HG02798 (cell line): ENCODE data around the gene TMCO4.
A peak's percentile ranks its signal among the peaks of the same experiment; 100 is the strongest.
"Not testable (repeated sequence)": the region's sequence is repeated elsewhere in the genome, so short reads cannot be mapped to it uniquely, and the experiment has no call there.

Experiments used
- ATAC-seq: cut with Tn5 transposase; IDR thresholded peaks from one replicate; pipeline ENCODE4 v1.9.1; 2021; ENCODE audit warnings: mild to moderate bottlenecking; ENCODE audit not compliant: unreplicated experiment, poor library complexity

Gene TMCO4

GRCh38 chr1:19799230-19800075 is at the start of gene TMCO4:
TMCO4 (minus strand) TSS chr1:19799916; CDS start chr1:19780758, 19,158 bp downstream.
- peak; percentile 71 for ATAC-seq

- ATAC-seq, result not testable (repeated sequence)
Observed at GRCh38 chr1:19849307-19849706, 49.6 kb upstream of the TMCO4 start.

DNA sequence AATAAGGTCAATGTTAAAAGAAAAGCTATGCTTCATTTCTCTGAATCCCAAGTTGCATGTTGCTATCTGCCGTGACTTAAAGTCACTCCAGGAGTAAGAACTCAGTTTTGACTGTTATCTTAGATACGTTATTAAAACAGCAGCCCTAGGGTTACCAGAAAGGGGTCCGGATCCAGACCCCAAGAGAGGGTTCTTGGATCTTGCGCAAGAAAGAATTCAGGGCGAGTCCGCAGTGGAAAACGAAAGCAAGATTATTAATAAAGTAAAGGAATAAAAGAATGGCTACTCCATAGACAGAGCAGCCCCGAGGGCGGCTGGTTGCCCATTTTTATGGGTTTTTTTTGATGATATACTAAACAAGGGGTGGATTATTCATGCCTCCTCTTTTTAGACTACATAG is 47.6 kb upstream of the TMCO4 start:
- ATAC-seq, result not testable (repeated sequence)

GRCh38 chr1:19846338-19846737 is 46.6 kb upstream of the TMCO4 start:
- no peak for ATAC-seq

DNA sequence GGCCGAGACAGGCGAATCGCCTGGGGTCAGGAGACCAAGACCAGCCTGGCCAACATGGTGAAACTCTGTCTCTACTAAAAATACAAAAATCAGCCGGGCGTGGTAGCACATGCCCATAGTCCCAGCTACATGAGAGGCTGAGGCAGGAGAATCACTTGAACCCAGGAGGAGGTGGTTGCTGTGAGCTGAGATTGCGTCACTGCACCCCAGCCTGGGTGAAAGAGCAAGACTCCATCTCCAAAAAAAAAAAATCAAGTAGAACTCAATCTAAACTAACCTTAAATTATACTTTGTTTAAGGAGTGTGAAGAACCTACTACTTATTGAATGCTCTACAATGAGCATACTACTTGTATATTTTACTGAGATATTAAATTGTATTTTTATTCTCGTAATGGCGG is 45.8 kb upstream of the TMCO4 start:
- ATAC-seq, result no peak

DNA sequence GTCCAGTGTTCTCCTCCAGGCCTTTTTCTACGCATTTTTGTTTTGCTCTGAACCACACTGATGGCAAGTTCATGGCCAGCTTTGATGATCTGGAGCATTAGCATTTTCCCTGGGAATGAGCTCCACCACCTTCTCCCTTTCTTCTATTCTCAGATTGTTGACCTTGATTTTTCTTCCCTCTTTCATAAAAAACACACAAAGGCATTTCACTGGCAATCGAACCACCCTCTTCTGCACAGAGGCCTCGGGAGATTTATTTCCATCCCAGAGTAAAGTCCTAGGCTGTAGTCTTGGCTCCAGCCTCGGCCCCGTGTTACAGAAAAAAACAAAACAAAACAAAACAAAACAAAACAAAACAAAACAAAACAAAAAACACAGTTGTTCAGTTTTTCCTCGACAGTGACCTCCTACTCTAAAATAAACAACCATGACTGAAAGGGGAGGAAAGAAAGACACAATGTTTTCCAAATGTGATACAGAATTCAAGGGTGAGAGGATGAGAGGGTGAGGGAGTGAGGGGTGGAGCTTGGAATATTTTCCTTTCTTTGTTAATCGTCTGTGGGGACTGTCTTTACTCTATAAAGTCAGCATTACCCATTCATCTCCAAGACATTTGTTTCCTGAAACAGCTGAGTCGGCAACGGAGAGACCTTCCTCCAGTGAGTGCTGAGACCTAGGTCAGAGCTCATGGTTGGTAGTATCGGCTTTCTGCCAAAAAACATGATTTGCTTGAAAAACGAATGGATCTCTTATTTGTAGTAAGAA is 45.2 kb upstream of the TMCO4 start:
- ATAC-seq, result no peak

- ATAC-seq, result no peak
Observed at GRCh38 chr1:19840228-19840627, 40.5 kb upstream of the TMCO4 start.

DNA sequence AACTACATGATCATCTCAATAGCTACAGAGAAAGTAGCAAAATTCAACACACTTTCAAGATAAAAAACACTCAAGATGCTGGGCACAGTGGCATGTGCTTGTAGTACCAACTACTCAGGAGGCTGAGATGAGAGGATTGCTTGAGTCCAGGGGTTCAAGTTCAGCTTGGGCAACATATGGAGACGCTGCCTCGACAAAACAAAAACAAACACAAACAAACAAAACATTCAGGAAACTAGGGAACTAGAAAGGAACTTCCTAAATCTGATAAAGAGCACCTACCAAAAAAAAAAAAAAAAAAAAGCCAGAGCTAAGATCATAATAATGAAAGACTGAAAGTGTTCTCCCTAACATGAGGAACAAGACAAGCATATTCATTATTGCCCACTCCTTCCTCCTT is 38.1 kb upstream of the TMCO4 start:
- ATAC-seq, result no peak

DNA sequence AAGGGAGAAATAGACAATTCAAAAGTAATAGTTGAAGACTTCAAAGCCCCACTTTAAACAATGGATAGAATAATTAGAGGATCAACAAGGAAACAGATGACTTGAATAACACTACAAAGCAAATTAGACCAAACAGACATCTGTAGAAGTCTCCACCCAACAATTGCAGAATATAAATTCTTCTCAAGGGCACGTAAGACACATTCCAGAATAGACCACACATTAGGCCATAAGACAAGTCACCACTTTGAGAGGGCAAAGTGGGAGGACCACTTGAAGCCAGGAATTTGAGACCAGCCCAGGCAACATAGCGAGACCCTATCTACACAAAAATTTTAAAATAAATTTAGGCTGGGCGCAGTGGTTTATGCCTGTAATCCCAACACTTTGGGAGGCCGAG is 35.9 kb upstream of the TMCO4 start:
- ATAC-seq, result no peak

- no peak for ATAC-seq
Observed at GRCh38 chr1:19831441-19831840, 31.7 kb upstream of the TMCO4 start.

DNA sequence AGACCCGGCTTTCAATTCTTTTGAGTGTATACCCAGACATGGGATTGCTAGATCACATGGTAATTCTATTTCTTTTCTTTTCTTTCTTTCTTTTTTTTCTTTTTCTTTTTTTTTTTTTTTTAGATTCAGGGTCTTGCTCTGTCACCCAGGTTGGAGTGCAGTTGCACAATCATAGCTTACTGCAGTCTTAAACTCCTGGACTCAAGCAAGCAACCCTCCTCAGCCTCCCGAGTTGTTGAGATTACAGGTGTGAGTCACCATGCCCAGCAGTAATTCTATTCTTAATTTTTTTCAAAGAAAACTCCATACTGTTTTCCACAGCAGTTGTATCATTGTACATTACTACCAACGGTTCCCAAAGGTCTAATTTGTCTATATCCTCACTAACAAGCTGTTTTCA is 28.8 kb upstream of the TMCO4 start:
- no peak for ATAC-seq

DNA sequence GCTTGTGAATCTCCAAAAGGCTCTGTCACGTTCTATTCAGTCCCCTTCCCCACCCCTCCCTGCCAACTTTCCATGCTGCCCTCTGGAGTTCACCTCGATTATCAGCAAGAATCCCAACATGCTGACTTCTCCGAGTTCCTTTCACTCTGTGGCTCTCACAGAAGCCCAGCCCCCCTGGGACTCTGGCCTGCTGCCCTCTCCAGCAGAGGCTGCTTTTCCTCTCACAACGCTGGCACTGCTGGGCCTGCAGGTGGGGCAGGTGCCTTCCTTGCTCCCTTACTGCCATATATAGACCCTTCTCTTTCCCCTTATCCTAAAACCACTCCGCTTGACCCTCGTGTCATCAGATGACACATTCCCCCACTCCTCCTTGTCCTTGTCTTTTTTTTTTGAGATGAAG is 25.6 kb upstream of the TMCO4 start:
- ATAC-seq, result no peak

DNA sequence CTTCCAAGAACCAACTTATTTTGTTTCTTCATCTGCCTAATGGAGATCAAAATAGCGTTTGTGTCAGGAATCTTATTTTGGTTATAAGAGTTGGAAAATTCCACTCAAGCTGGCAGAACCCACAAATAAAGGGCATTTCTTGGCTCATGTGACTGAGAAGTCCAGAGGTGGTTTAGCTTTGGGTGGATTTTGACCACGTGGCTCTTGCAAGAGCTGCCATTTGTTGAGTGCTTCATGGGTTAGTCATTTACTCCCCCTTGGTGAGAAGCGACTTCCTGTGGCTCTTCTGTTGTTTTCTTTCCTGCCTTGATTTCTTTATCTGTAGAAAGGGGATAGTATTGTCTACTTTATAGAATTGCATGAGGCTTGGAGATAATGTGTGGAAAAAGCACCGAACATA is 24.8 kb upstream of the TMCO4 start:
- ATAC-seq, result no peak

- ATAC-seq, result no peak
Observed at GRCh38 chr1:19824036-19824435, 24.3 kb upstream of the TMCO4 start.

DNA sequence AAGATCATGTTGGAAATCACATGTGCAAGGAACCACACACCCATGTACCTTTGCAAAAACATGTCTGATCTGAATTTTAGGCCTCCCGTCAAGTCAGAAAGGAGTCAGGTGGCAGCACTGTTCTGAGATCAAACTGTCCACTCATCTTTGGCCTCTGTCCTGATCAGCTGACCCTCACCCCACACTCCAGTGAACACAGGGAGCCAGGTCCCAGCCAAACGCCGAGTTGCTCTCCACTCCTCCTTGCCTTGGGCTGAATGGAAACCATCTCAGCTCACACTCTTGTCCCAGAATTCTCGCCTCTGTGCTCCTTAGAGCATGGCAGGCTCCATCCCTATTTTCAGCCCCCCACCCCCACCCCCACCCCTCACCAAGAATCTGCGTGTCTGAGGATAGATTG is 20.0 kb upstream of the TMCO4 start:
- no peak for ATAC-seq

- no peak for ATAC-seq
Observed at GRCh38 chr1:19818324-19818723, 18.6 kb upstream of the TMCO4 start.

DNA sequence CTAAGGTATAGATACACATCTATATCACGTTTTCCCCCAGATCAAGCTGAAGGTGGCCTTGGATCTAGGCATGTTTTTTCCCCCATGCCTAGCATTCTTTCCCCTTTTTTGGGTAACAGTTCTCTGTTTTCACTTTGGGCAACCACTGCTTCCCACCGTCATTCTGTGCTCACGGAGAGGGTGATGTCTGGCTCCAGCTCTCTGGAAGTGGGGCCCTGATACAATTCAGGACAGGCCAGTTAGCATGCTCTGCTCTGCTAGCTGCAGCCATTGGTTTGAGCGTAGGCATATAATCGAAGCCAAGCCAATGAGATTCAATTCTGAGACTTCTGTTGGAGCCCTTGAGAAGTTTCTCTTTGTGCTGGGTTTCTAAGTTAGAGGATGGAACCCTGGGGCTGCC is 17.4 kb upstream of the TMCO4 start:
- no peak for ATAC-seq

- ATAC-seq, result not testable (repeated sequence)
Observed at GRCh38 chr1:19816737-19817086, 17.0 kb upstream of the TMCO4 start.

DNA sequence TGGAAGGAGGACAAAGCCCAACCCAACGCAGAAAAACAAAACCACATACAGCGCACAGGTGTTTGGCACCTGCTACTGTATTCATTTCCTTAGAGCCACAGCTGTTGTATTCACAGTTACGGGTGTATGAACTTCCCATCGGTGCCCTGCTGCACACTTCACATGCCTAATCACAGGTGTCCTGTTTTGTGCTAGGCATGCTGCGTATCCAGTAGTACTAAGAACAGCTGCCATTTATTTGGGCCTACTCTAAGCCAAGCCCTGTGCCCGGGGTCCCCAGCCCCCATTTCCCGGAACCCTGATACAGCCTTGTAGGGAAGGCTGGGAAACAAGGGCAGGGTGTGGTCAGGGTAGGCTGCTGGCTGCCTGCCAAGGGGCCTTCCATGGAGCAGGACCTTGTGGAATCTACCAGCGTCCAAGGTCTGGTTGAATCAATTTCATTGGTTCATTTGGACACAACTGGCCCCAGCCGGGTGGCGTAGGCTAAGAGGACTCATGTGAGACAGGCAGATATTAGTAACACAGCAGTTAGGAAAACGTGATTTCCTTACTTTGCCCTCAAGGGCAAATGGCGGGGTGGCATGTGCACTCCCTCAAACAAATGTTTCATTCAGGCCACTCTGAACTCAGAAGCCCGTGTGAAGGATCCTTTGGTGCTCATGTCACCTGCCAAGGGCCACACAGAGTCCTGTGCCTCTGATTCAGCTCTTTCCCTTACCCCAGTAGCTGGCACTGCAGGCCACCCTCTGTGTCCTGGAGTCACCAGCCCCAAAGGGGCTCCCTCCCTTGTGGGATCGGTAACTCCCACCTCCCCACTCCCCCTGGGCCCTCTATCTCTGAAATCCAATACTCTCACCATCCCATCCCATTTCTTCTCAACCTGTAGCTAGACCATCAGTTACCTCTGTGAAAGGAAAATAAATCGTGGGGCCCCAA is 16.4 kb upstream of the TMCO4 start:
- ATAC-seq, result no peak

- ATAC-seq, result no peak
Observed at GRCh38 chr1:19814681-19815503, 15.2 kb upstream of the TMCO4 start, which contains the start of gene RNF186. RNF186 (minus strand) TSS chr1:19815283; CDS start chr1:19815101, 182 bp downstream.
